ENCODE results near the gene DHX15. TPM values are rescaled to one million over a fixed set of nuclear protein-coding genes. Genes with fewer than 3 reads are reported as not detected.

Gene DHX15
- total RNA-seq, 1 donor from 2014 or later, result 206 TPM

DNA sequence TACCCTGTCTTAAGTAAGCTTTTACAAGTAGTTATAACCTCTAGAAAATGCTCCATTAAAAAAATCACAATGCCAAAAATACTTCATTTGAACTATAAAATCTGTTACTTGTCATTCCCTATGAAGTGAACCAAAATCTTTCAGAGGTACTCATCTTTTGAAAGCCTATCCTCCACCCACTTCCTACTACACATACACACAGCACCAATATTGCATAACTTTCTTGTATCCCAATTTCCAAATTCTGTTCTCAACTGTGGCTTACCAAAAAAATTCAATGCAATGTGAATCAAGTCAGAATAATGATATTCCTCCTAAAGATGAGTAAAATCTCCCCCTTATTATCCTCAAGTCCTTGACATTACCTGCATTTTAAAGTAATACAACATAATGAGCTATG lies 15.9 kb downstream of the DHX15 start:
- Mint-ChIP-seq H3K9me3 (ENCODE audit: low read depth) (no peaks in the 10 kb centered on the region), H3K4me1 (ENCODE audit: low read depth) (peaks cover 36% of the 10 kb centered on the region), H3K27me3 (no peaks in the 10 kb centered on the region), H3K36me3 (ENCODE audit: insufficient read depth) (peaks cover 50% of the 10 kb centered on the region), H3K4me3 (ENCODE audit: low read depth) (no peak overlapping the region), H3K27ac (no peak overlapping the region)
- DNase-seq (ENCODE audit: low spot score, unreplicated experiment), result no peak
- TF ChIP-seq, protein P1, sequence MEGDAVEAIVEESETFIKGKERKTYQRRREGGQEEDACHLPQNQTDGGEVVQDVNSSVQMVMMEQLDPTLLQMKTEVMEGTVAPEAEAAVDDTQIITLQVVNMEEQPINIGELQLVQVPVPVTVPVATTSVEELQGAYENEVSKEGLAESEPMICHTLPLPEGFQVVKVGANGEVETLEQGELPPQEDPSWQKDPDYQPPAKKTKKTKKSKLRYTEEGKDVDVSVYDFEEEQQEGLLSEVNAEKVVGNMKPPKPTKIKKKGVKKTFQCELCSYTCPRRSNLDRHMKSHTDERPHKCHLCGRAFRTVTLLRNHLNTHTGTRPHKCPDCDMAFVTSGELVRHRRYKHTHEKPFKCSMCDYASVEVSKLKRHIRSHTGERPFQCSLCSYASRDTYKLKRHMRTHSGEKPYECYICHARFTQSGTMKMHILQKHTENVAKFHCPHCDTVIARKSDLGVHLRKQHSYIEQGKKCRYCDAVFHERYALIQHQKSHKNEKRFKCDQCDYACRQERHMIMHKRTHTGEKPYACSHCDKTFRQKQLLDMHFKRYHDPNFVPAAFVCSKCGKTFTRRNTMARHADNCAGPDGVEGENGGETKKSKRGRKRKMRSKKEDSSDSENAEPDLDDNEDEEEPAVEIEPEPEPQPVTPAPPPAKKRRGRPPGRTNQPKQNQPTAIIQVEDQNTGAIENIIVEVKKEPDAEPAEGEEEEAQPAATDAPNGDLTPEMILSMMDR (IDR thresholded peaks at IDR 0.05; ENCODE audit: unreplicated experiment), result no peak

DNA sequence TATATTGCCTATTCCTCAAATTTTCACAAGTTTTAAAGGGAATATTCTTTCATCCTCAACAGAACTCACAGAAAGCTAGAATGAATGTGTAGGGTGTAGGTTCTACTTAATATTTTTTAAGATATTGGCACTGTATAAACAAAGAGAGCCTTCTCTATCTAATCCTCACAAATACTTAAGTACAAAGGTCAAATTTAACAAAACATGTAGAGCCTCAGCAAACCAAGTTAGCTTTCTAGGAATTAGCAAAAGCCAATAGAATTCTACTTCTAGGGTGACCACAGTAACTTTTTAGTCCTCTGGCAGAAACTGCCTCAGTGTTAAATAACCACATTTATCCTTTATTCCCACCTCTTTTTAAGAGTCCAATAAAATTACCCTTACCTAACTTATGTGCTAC lies 19.3 kb downstream of the DHX15 start:
- Mint-ChIP-seq H3K27ac (peak overlapping the region; percentile 53), H3K9me3 (ENCODE audit: low read depth) (peaks cover 6% of the 10 kb centered on the region), H3K4me3 (ENCODE audit: low read depth) (peak overlapping the region; percentile 37), H3K27me3 (no peaks in the 10 kb centered on the region), H3K4me1 (ENCODE audit: low read depth) (peaks cover 35% of the 10 kb centered on the region), H3K36me3 (ENCODE audit: insufficient read depth) (peaks cover 45% of the 10 kb centered on the region)
- TF ChIP-seq, protein P1 (IDR thresholded peaks at IDR 0.05; ENCODE audit: unreplicated experiment), result no peak
- no peak for DNase-seq (ENCODE audit: low spot score, unreplicated experiment)

DNA sequence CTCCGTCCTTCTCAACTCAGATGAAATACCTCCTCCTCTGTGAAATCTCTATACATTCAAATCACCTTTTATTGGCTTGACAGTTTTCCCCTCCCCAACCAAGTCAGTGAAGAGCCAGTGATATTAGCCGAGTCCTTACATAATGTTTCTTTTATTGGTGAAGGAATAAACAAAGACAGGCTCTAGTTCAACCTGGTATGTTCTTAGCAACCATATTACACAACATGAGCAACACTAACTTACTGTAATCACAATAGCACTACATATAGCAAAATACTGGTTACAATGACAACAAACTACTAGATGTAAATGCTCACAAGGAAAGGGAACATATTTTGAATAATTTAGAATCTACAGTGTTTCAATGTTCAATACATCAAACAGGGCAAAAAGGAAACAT lies 19.9 kb downstream of the DHX15 start:
- Mint-ChIP-seq H3K9me3 (ENCODE audit: low read depth) (peaks cover 6% of the 10 kb centered on the region), H3K4me1 (ENCODE audit: low read depth) (peaks cover 34% of the 10 kb centered on the region), H3K27ac (peak overlapping the region; percentile 53), H3K4me3 (ENCODE audit: low read depth) (no peak overlapping the region), H3K27me3 (no peaks in the 10 kb centered on the region), H3K36me3 (ENCODE audit: insufficient read depth) (peaks cover 40% of the 10 kb centered on the region)
- TF ChIP-seq, protein P1 (IDR thresholded peaks at IDR 0.05; ENCODE audit: unreplicated experiment), result no peak
- no peak for DNase-seq (ENCODE audit: low spot score, unreplicated experiment)

DNA sequence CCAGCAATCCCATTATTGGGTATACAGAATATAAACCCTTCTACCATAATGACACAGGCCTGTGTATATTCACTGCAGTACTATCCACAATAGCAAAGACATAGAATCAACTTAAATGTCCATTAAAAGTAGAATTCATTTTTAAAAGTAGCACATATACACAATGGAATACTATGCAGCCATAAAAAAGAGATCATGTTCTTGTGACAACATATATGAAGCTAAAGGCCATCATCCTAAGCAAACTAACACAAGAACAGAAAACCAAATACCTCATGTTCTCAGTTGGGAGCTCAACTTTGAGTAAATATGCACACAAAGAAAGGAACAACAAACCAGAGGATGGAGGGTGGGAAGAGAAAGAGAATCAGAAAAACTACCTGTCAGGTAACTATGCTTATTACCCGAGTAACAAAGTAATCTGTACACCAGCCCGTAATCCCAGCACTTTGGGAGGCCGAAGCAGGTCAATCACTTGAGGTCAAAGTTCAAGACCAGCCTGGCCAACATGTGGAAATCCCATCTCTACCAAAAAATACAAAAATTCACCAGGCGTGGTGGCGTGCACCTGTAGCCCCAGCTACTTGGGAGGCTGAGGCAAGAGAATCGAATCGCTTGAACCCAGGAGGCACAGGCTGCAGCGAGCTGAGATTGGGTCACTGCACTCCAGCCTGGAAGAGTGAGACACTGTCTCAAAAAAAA lies 22.8 kb downstream of the DHX15 start:
- DNase-seq (ENCODE audit: low spot score, unreplicated experiment), result no peak
- Mint-ChIP-seq H3K4me3 (ENCODE audit: low read depth) (no peak overlapping the region), H3K9me3 (ENCODE audit: low read depth) (peaks cover 6% of the 10 kb centered on the region), H3K4me1 (ENCODE audit: low read depth) (peaks cover 43% of the 10 kb centered on the region), H3K27ac (no peak overlapping the region), H3K36me3 (ENCODE audit: insufficient read depth) (peaks cover 30% of the 10 kb centered on the region), H3K27me3 (no peaks in the 10 kb centered on the region)
- TF ChIP-seq, protein P1 (IDR thresholded peaks at IDR 0.05; ENCODE audit: unreplicated experiment), result no peak

DNA sequence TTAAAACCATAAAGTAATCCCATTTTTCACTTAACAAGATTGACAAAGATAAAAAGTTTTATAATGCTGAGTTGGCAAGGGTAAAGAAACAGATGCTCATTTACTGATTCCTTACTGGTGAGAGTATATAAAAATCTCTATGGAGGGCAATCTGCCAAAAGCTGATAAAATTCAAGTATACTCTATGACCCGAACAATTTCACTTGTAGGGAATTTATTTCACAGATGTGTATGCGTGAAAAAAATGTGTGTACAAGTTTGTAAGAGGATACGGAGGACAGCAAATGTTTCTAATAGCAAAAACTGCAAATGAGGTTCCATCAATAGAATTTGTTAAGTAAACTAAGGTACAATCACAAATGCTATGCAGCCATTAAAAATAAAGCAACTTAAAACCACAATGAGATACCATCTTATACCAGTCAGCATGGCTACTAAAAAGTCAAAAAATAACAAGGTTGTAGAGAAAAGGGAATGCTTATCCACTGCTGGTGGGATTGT lies 23.4 kb downstream of the DHX15 start:
- Mint-ChIP-seq H3K36me3 (ENCODE audit: insufficient read depth) (peaks cover 30% of the 10 kb centered on the region), H3K9me3 (ENCODE audit: low read depth) (peaks cover 6% of the 10 kb centered on the region), H3K4me3 (ENCODE audit: low read depth) (no peak overlapping the region), H3K4me1 (ENCODE audit: low read depth) (peaks cover 40% of the 10 kb centered on the region), H3K27me3 (no peaks in the 10 kb centered on the region), H3K27ac (no peak overlapping the region)
- DNase-seq (ENCODE audit: low spot score, unreplicated experiment), result no peak
- TF ChIP-seq, protein P1 (IDR thresholded peaks at IDR 0.05; ENCODE audit: unreplicated experiment), result no peak
